Coronary artery (tissue), 2 donors: ENCODE results near the gene DPP4.

Source experiments
- DNase-seq: peaks from one replicate; pipeline ENCODE4 v3.0.0-alpha.2; 2017; ENCODE audit warnings: low spot score
- H3K27ac ChIP-seq, 2 donors: fragments of 200-600 bp; sonication (generic); one replicate each; pipeline ENCODE4 v1.5.1; 2016 to 2019
- H3K4me3 ChIP-seq: fragments of 200-600 bp; sonication (generic); 2 replicates; pipeline ENCODE4 v1.5.1; 2016; ENCODE audit warnings: mild to moderate bottlenecking, moderate library complexity
- CTCF ChIP-seq: fragments of 200-600 bp; sonication (generic); IDR thresholded peaks from one replicate; pipeline ENCODE4 v1.5.1; 2019; ENCODE audit warnings: antibody characterized with exemption

Gene DPP4

DNA sequence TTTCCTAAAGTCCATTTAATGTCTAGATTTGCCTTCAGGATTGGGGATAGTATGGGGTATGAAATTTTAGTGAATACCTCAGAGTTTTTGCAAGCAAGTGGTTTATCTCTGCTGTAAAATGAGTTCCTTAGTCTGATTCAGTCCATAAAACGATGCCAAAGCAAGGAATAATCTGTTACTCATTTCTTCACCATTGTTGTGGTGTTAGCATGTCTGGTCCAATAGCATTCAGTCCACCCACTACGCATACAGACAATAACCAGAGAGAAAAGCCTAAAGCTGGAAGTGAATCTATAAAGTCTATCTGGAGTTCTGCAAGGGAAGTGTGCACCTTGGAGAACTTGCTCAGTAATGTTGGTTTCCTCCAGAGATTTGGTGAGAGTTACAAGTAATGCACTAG lies 12.9 kb upstream of the DPP4 start:
- no peak for TF ChIP-seq CTCF
- no peak overlapping the region for H3K27ac ChIP-seq
- no peak overlapping the region for H3K4me3 ChIP-seq
- DNase-seq = no peak

GRCh38 chr2:162085090-162085891 lies 11.3 kb upstream of the DPP4 start:
- Histone ChIP-seq H3K27ac (no peak overlapping the region), H3K4me3 (no peak overlapping the region)
- DNase-seq = no peak
- no peak for TF ChIP-seq CTCF

DNA sequence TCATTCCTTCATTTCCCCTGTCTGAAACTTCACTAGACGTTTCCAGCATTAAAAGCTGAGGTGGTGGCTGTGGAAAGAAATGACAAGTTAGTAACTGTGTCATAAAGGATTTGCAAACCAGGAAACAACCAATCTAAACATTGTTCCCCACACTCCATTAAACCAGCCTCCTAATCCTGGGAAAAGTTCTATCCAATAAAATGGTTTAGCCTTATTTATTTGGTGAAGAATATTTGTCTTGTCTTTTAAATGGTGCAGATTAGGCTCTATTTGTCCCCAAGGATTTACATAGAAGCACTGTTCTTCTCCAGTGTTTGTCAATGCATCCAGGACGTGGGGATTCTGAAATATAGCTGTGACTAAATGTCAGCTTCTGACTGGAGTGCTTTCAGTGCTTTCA lies 10.5 kb upstream of the DPP4 start:
- no peak overlapping the region for H3K27ac ChIP-seq

GRCh38 chr2:162082681-162083080 lies 8.7 kb upstream of the DPP4 start:
- Histone ChIP-seq H3K4me3 (no peak overlapping the region), H3K27ac (no peak overlapping the region)
- no peak for TF ChIP-seq CTCF
- DNase-seq = no peak

More for the DNA sequence above, 10.5 kb upstream of the DPP4 start:
- no peak overlapping the region for H3K4me3 ChIP-seq
- TF ChIP-seq CTCF = no peak
- DNase-seq = no peak

- Histone ChIP-seq H3K4me3 (no peak overlapping the region), H3K27ac (no peak overlapping the region)
- TF ChIP-seq CTCF = no peak
- no peak for DNase-seq
These were observed 8.0 kb upstream of the DPP4 start for GRCh38 chr2:162082036-162082435.

- no peak for DNase-seq
- TF ChIP-seq CTCF = no peak
- H3K4me3 ChIP-seq = no peak overlapping the region
- no peak overlapping the region for H3K27ac ChIP-seq
These were observed 5.5 kb upstream of the DPP4 start for GRCh38 chr2:162079514-162079913.

DNA sequence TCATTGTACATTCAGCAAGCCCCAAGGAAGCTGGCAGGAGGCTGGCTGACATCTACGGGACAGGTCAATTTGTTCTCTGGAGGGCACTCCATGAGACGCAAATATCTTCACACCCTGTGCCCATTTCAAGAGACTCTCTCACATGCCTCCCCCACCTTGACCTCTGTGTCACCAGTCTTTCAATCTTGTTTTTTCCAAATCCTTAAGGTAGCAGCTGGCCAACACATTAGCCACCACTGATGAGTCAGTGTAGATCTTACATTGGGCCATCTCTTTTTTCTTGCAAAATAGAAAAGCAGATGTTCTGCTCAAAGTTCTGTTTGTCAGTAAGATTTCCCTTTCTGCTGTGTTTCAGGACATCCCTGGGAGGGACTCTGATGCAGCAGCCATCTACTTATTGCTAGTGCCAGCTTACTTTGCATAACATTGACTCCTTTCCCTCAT lies 1.7 kb upstream of the DPP4 start:
- Histone ChIP-seq H3K4me3 (no peak overlapping the region), H3K27ac (no peak overlapping the region)
- no peak for TF ChIP-seq CTCF
- no peak for DNase-seq
